PC-3 (cell line): ENCODE results near the gene MYLK2.

Experiments
- EZH2 ChIP-seq: fragments of 300-600 bp; sonication (generic); IDR thresholded peaks from one replicate; pipeline ENCODE4 v1.6.1; 2017; ENCODE audit warnings: antibody characterized with exemption, mild to moderate bottlenecking, low read length; ENCODE audit not compliant: unreplicated experiment
- EZH2phosphoT487 ChIP-seq: fragments of 300-600 bp; sonication (generic); IDR thresholded peaks from 2 replicates; pipeline ENCODE4 v1.6.1; 2018; ENCODE audit warnings: mild to moderate bottlenecking, antibody characterized with exemption, low read length, borderline replicate concordance
- TF ChIP-seq, protein P1 (sequence below): fragments of 300-600 bp; sonication (generic); conservative IDR thresholded peaks from 2 replicates; pipeline ENCODE4 v1.5.1; 2017; ENCODE audit warnings: antibody characterized with exemption, low read depth, mild to moderate bottlenecking, low read length

DNA sequence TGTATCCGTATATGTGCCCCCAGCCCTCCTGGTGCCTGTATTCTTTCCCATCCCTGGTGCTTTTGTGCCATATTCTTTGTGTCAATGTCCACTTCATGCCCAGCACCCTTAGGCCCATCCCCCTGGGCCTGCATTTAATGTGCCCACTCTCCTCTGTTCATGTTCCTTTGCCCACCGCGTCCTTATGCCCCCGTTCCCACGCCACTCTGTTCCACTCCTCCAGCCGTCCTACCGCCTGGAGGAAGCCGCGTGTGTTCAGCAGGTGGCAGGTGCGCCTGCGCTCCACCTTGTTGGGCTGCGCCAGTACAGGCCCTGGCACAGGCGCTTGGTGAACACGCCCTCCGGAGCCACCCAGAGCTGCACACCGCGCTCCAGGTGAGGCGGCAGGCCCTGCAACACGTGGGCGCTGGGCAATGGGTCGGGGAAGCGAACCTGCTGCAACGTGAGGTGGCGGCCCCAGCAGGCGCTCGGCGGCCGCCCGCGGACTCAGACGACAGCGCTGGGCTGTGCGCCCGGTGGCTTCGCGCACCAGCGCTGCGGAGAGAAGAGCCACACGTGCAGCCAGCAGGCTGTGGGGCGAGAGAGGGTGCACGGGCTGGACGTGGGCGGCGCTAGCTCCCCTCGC, 30.3 kb downstream of the MYLK2 start:
- TF ChIP-seq EZH2 (no peak), EZH2phosphoT487 (no peak)
- TF ChIP-seq, protein P1, sequence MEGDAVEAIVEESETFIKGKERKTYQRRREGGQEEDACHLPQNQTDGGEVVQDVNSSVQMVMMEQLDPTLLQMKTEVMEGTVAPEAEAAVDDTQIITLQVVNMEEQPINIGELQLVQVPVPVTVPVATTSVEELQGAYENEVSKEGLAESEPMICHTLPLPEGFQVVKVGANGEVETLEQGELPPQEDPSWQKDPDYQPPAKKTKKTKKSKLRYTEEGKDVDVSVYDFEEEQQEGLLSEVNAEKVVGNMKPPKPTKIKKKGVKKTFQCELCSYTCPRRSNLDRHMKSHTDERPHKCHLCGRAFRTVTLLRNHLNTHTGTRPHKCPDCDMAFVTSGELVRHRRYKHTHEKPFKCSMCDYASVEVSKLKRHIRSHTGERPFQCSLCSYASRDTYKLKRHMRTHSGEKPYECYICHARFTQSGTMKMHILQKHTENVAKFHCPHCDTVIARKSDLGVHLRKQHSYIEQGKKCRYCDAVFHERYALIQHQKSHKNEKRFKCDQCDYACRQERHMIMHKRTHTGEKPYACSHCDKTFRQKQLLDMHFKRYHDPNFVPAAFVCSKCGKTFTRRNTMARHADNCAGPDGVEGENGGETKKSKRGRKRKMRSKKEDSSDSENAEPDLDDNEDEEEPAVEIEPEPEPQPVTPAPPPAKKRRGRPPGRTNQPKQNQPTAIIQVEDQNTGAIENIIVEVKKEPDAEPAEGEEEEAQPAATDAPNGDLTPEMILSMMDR = no peak
